ENCODE data around the gene DBI. TPM values are rescaled to one million over a fixed set of nuclear protein-coding genes. Genes with fewer than 3 reads are reported as not detected.

Gene DBI
- total and polyA plus RNA-seq, 2 of the 8 experiments (the other 6 are each of a cell fraction or from before 2014, with no cell fraction given): 180 to 212 TPM

DNA sequence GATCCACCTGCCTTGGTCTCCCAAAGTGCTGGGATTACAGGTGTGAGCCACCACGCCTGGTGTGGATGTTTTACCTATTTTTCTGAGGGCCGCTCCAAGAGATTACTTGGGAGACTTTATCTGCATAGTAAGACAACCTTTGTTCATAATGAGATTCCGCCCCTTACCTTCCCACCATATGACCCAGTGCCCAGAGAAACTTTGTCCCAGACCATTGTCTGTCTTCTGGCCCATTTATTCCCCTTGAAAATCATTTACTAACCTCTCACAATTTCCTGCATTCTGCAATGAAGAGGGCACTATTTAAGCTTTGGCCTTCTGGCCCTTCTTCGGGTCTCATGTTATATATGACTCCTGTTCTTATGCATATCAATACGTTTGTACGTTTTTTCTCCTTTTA lies 51.1 kb downstream of the DBI start (continued):
- TF ChIP-seq GTF2F1 (IDR thresholded peaks at IDR 0.05; ENCODE audit: borderline replicate concordance, low read depth, low read length) (no peak), GABPA (IDR thresholded peaks at IDR 0.05; ENCODE audit: borderline replicate concordance, insufficient read depth, low read length) (no peak), SIRT6 (IDR thresholded peaks at IDR 0.05; ENCODE audit: low read length) (no peak), POLR2A (IDR thresholded peaks at IDR 0.05; ENCODE audit: control extremely low read depth in 1 of 2, low read depth in 2 of 2, low read length in 2 of 2) (no peak)
